ENCODE measurements around the gene RASL12.
A peak's percentile ranks its signal among the peaks of the same experiment; 100 is the strongest.
"Not testable (repeated sequence)": the region's sequence is repeated elsewhere in the genome, so short reads cannot be mapped to it uniquely, and the experiment has no call there.

The RASL12 gene

GRCh38 chr15:65052956-65053355 is 14.8 kb downstream of the RASL12 start:
- DNase-seq = no peak

GRCh38 chr15:65051266-65051665 is 16.5 kb downstream of the RASL12 start:
- DNase-seq = no peak

- no peak for DNase-seq
These were observed 17.5 kb downstream of the RASL12 start for GRCh38 chr15:65050270-65050669.

GRCh38 chr15:65049418-65049840 is 18.4 kb downstream of the RASL12 start:
- peak; percentile 99 for DNase-seq

- DNase-seq = no peak
These were observed 19.6 kb downstream of the RASL12 start for GRCh38 chr15:65048241-65048640.

- no peak for DNase-seq
These were observed 22.9 kb downstream of the RASL12 start, which contains the start of gene SLC51B for GRCh38 chr15:65044724-65045481. Gene SLC51B (plus strand): TSS chr15:65045387. CDS start chr15:65050005, 4,618 bp downstream.

- not testable (repeated sequence) for DNase-seq
These were observed 23.6 kb downstream of the RASL12 start for GRCh38 chr15:65044218-65044617.

DNA sequence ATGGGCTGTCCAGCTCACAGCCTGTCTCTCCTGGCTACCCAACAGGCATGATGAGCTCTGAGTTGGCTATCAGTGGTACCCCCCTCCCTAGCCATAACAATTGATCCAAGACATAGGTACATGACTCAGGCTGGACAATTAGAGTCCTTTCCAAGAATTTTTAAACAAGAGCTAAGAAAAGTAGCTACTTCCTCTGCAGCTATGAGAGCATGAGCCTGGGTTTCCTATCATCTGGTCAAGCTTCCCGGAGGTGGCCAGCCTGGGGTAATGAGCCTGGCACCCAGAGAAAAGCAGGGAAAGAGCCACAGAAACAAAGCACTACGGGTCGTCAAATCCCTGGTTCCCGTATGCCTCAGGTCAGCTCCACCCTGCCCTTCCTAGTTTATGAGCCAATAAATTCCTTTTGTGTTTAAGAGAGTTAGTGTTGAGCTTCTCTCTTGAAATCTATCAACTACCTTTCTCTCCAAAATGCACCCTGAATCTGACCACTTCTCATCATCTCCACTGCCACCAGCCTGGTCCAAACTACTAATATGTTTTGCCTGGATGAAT is 24.9 kb downstream of the RASL12 start:
- DNase-seq = no peak

DNA sequence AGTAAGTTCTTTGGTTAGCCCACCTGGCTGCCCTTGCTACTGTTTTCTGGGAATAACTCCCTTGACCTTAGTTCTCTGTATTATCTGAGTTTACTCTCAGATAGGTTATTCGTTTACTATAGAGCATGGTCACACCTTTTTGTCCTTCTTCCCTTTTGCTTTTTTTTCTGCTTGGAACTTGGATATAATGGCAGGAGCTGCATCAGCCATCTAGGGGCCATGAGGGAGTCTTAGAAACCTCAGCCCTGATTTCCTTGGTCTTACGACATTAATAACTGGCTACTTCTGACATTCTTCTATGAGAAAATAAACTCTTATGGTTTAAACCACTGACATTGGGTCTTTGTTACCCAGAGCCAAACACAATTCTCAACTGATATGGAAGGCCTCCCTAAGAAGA is 26.0 kb downstream of the RASL12 start:
- no peak for DNase-seq

- no peak for DNase-seq
These were observed 27.3 kb downstream of the RASL12 start for GRCh38 chr15:65040461-65040860.

DNA sequence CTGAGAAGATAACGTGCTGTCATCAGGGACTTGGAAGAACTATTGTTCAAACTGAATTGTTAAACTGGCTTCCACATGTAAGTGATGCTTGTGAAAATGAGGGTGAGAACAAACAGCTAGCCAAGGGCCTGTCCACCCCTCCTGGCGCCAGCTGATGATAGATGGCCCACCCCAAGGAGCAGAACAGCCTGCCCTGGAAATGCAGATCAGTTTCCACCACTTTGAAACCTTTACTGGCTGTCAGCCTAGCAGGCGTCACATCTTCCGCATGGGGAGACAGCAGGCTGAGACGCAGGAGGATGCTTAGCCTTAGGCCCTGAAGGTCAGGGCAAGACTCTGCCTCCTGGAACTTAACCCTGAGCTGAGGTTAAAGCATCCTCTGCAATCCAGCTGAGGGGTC is 29.0 kb downstream of the RASL12 start:
- DNase-seq = no peak

GRCh38 chr15:65038428-65038827 is 29.4 kb downstream of the RASL12 start:
- no peak for DNase-seq

- no peak for DNase-seq
These were observed 30.5 kb downstream of the RASL12 start for GRCh38 chr15:65037309-65037708.

DNA sequence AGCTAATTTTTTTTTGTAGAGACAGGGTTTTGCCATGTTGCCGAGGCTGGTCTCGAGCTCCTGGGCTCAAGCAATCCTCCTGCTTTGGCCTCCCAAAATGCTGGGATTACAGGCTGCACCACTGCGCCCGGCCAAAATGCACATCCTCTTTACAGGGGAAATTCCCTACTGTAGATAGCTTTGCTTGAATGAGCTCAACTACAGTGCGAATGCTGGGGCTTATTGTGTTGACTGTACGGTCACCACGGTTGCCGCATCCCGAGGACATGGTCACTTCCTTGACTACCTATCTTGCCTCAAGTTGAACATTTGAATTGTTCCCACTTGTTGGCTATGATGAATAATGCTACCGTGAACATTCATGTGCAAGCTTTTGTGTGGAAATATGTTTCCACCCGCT is 33.1 kb downstream of the RASL12 start:
- DNase-seq = no peak

- DNase-seq = peak; percentile 12
These were observed 34.0 kb downstream of the RASL12 start for GRCh38 chr15:65033659-65034269.

DNA sequence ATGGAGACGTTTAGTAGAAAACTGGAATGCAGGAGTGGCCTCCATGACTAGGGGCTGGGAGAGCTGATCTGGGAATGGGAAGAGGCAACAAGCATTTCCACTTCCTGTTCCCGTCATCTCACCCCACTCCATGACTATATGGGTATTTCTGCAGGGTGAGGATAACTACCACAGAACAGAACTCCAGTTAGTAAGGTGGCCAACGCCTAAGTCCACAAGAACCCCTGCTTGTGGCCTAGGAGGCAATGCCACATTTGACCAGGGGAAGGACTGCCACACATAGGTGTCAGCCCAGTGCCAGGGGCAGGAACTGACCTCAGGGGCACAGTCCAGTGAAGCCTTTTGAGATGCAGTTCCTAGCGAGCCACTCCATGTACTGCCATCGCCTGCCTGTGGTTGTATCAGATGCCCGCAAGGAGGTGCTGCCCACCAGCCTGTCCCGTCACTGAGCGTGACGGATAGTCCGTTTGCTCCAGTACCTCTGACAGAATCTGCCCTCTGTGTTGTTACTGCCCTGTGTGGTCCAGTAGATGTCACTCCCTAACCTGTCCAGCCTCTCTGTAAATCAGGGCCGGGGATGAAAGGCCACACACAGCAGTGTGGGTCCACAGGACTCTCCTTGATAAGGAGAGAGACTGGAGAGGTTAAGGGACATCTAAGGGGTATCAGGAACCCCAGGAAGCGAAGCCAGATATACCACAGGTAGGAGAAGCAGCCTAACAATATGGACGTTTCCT is 34.8 kb downstream of the RASL12 start:
- no peak for DNase-seq

DNA sequence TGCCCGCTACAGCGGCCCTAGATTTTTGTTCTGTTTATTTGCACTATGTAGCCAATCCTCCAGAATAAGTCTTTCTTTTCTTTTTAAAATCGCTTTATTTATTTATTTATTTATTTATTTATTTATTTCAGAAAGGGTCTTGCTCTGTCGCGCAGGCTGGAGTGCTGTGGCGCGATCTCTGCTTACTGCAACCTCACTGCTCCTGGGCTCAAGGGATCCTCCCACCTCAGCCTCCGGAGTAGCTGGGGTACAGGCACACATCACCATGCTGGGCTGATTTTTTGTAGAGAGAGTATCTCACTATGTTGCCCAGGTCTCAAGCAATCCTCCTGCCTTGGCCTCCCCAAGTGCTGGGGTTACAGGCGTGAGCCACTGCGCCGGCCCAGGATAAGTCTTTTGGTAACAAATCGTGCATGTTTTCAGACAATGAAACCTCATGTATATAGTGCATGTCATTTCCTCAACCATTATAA is 38.0 kb downstream of the RASL12 start:
- no peak for DNase-seq

GRCh38 chr15:65028921-65029735 is 38.7 kb downstream of the RASL12 start, which contains the start of gene MTFMT:
Gene MTFMT (minus strand): TSS chr15:65029639. CDS start chr15:65029613, 26 bp downstream.
- DNase-seq = peak; percentile 87

- no peak for DNase-seq
These were observed 39.5 kb downstream of the RASL12 start for GRCh38 chr15:65028338-65028737.

GRCh38 chr15:65027593-65027992 is 40.2 kb downstream of the RASL12 start:
- no peak for DNase-seq

GRCh38 chr15:65026756-65027155 is 41.0 kb downstream of the RASL12 start:
- DNase-seq = no peak

DNA sequence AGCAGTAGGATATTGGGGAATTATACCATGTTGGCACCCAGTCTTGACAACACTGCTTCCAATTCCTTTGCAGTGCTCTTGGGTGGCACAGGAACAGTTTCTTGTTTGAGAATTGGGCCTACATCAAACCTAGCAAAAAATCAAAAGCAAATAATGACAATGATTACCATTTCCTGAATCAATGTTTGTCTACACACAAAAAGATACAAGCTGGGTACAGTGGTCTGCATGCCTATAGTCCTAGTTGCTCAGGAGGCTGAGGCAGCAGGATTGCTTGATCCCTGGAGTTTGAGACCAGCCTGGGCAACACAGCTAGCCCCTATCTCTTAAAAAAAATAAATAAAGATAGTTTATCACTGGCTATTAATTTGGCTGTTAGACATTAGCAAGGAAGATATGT is 46.3 kb downstream of the RASL12 start:
- DNase-seq = no peak

All from NCI-H1436 (cell line).